HCT116 (cell line): Measurements from ENCODE around the gene AGAP1. TPM values are rescaled to one million over a fixed set of nuclear protein-coding genes. Genes with fewer than 3 reads are reported as not detected.

Experiments used
- ATAC-seq: fragments of 200-7000 bp; cut with Tn5 transposase; 2 replicates; pipeline ENCODE4 v1.9.1; 2020; ENCODE audit warnings: mild to moderate bottlenecking, moderate library complexity
- BruUV-seq: library from RNA; stranded (reverse); fragments of 400-500 nt; replicated peaks from 2 replicates; lab custom pipeline; 2021; lab: Mats Ljungman, UMichigan
- CTCF ChIA-PET: fragments of 300-600 bp; sonication (Branson Sonifier 250); formaldehyde crosslinking; loops from one replicate; lab custom pipeline; 2021; ENCODE audit warnings: antibody characterized with exemption; lab: Charles Lee
- POLR2A ChIA-PET: fragments of 300-600, 350-600 bp; sonication (Branson Sonifier 250); formaldehyde crosslinking; loops from one replicate; lab custom pipeline; 2021; ENCODE audit warnings: antibody characterized with exemption; lab: Charles Lee
- RAD21 ChIA-PET, 2 experiments: fragments of 300-600 bp; sonication (Branson Sonifier 250); formaldehyde crosslinking; loops; one replicate each; lab custom pipeline; 2023; ENCODE audit warnings: low total read pairs in 2 of 2; ENCODE audit not compliant: uncharacterized antibody in 2 of 2, unreplicated experiment in 2 of 2, low non-redundant PET in 1 of 2; lab: Charles Lee
- DNase-seq: peaks from one replicate; pipeline ENCODE4 v3.0.0-alpha.2; 2010; ENCODE audit warnings: low read depth, low spot score
- H2AFZ ChIP-seq: fragments of 200-600 bp; shearing (Covaris generic), sonication (generic); 2 replicates; pipeline ENCODE4 v1.6.1; 2017; ENCODE audit warnings: low read depth, mixed run types, mixed read lengths, antibody characterized with exemption, low read length; ENCODE audit not compliant: poor library complexity, severe bottlenecking
- H3K27ac ChIP-seq: 2 replicates; pipeline ENCODE4 v1.5.1; 2012; ENCODE audit warnings: low read depth, low read length
- H3K27me3 ChIP-seq: fragments of 200-600 bp; sonication (generic); 2 replicates; pipeline ENCODE4 v1.6.1; 2016; ENCODE audit warnings: mixed run types, low read length, mixed read lengths; ENCODE audit not compliant: insufficient read depth
- H3K36me3 ChIP-seq, 2 experiments: fragments of 200-500 bp in 1 of 2; fragments of 200-600 bp in 1 of 2; sonication (Bioruptor generic) in 1 of 2; sonication (generic) in 1 of 2; 2 replicates each; pipeline versions ENCODE4 v1.5.1 to v1.6.1; 2014 to 2016; ENCODE audit warnings: low read length in 2 of 2, inconsistent platforms in 1 of 2, mixed read lengths in 1 of 2, mixed run types in 1 of 2; ENCODE audit not compliant: insufficient read depth in 2 of 2, control insufficient read depth in 1 of 2
- H3K4me1 ChIP-seq, 2 experiments: fragments of 200-600 bp in 1 of 2; sonication (generic) in 1 of 2; 2 replicates each; pipeline versions ENCODE4 v1.5.1 to v1.6.1; 2012 to 2017; ENCODE audit warnings: low read length in 2 of 2, inconsistent platforms in 1 of 2, mild to moderate bottlenecking in 1 of 2, mixed read lengths in 1 of 2, mixed run types in 1 of 2, moderate library complexity in 1 of 2; ENCODE audit not compliant: insufficient read depth in 2 of 2, control insufficient read depth in 1 of 2
- H3K4me2 ChIP-seq: fragments of 200-600 bp; sonication (generic); 2 replicates; pipeline ENCODE4 v1.6.1; 2017; ENCODE audit warnings: mixed run types, low read length, mixed read lengths
- H3K4me3 ChIP-seq, 2 experiments: fragments of 200-600 bp in 1 of 2; sonication (generic) in 1 of 2; replicated peaks in 1 of 2; 2 replicates each; pipeline ENCODE4 v1.5.1; 2011 to 2016; ENCODE audit warnings: low read length in 2 of 2, control low read depth in 1 of 2, low read depth in 1 of 2, mild to moderate bottlenecking in 1 of 2, mixed read lengths in 1 of 2, mixed run types in 1 of 2
- H3K79me2 ChIP-seq: fragments of 200-600 bp; sonication (generic); 2 replicates; pipeline ENCODE4 v1.6.1; 2017; ENCODE audit warnings: mild to moderate bottlenecking, mixed run types, low read length, moderate library complexity, mixed read lengths; ENCODE audit not compliant: insufficient read depth
- H3K9ac ChIP-seq: fragments of 200-600 bp; sonication (generic); 2 replicates; pipeline ENCODE4 v1.6.1; 2016; ENCODE audit warnings: low read length, mixed read lengths
- H3K9me2 ChIP-seq: fragments of 200-600 bp; sonication (generic), shearing (Covaris generic); 2 replicates; pipeline ENCODE4 v1.6.1; 2017; ENCODE audit warnings: mixed run types, mild to moderate bottlenecking, moderate library complexity; ENCODE audit not compliant: insufficient read depth
- H3K9me3 ChIP-seq, 2 experiments: fragments of 200-500 bp in 1 of 2; fragments of 200-600 bp in 1 of 2; sonication (Bioruptor generic) in 1 of 2; sonication (generic) in 1 of 2; 2 replicates each; pipeline ENCODE4 v1.6.1; 2014 to 2017; ENCODE audit warnings: low read length in 2 of 2, mixed read lengths in 2 of 2, inconsistent platforms in 1 of 2, low read depth in 1 of 2, mild to moderate bottlenecking in 1 of 2, mixed run types in 1 of 2, moderate library complexity in 1 of 2; ENCODE audit not compliant: control insufficient read depth in 1 of 2, insufficient read depth in 1 of 2
- H4K20me1 ChIP-seq: fragments of 200-600 bp; sonication (generic), shearing (Covaris generic); 2 replicates; pipeline ENCODE4 v1.6.1; 2017; ENCODE audit warnings: mixed run types, mild to moderate bottlenecking, moderate library complexity; ENCODE audit not compliant: insufficient read depth
- ELF1 ChIP-seq: IDR thresholded peaks from 2 replicates; pipeline ENCODE4 v1.6.1; 2012; ENCODE audit warnings: low read depth, borderline replicate concordance
- EZH2phosphoT487 ChIP-seq: fragments of 200-600 bp; IDR thresholded peaks from 2 replicates; pipeline ENCODE4 v1.6.1; 2018; ENCODE audit warnings: antibody characterized with exemption, borderline replicate concordance
- MAX ChIP-seq: IDR thresholded peaks from 2 replicates; pipeline ENCODE4 v1.6.1; 2012
- RAD21 ChIP-seq: IDR thresholded peaks from 2 replicates; pipeline ENCODE4 v1.6.1; 2012; ENCODE audit warnings: low read depth, mild to moderate bottlenecking
- REST ChIP-seq: IDR thresholded peaks from 2 replicates; pipeline ENCODE4 v1.6.1; 2012; ENCODE audit warnings: low read depth
- SIN3A ChIP-seq: IDR thresholded peaks from 2 replicates; pipeline ENCODE4 v1.6.1; 2012; ENCODE audit warnings: low read depth
- SP1 ChIP-seq: IDR thresholded peaks from 2 replicates; pipeline ENCODE4 v1.6.1; 2012; ENCODE audit warnings: low read depth
- SRF ChIP-seq: IDR thresholded peaks from 2 replicates; pipeline ENCODE4 v1.6.1; 2012; ENCODE audit warnings: low read depth
- TCF7L2 ChIP-seq: IDR thresholded peaks from 2 replicates; pipeline ENCODE4 v1.7.0; 2011; ENCODE audit warnings: borderline replicate concordance, inconsistent platforms; ENCODE audit not compliant: insufficient read depth, insufficient read length; ENCODE audit errors: extremely low read depth
- YY1 ChIP-seq: IDR thresholded peaks from 2 replicates; pipeline ENCODE4 v1.6.1; 2011; ENCODE audit warnings: low read length, low read depth, moderate library complexity, mild to moderate bottlenecking; ENCODE audit not compliant: insufficient replicate concordance; ENCODE audit errors: extremely low read depth
- ZFX ChIP-seq: fragments of 450-650 bp; IDR thresholded peaks from 2 replicates; pipeline ENCODE4 v1.6.1; 2017
- ZNF274 ChIP-seq: fragments of 200-500 bp; sonication (Bioruptor generic); IDR thresholded peaks from 2 replicates; pipeline ENCODE4 v1.6.1; 2014; ENCODE audit warnings: mild to moderate bottlenecking, low read depth, low read length, inconsistent platforms
- intact Hi-C: fragments of 100-400 bp; cut with micrococcal nuclease; formaldehyde crosslinking; loops from 2 replicates; pipeline ENCODE4 v1.10.0; 2022
- total RNA-seq: library from RNA; stranded (reverse); gene quantifications from one replicate; pipeline ENCODE4 v1.2.1, GENCODE V29; 2021; ENCODE audit not compliant: unreplicated experiment

AGAP1 gene
- total RNA-seq, 1 experiment from 2014 or later: 43.8 TPM

GRCh38 chr2:235989591-235989990 lies 495.7 kb downstream of the AGAP1 start:
- H2AFZ ChIP-seq: no peak overlapping the region
- no peaks in the 10 kb centered on the region for H3K9me3 ChIP-seq
- no peak overlapping the region for H3K9ac ChIP-seq
- H3K79me2 ChIP-seq: peaks cover 6% of the 10 kb centered on the region
- H3K4me3 ChIP-seq: no peak overlapping the region
- DNase-seq (no peak), ATAC-seq (no peak)
- CTCF ChIA-PET: no interaction called here
- TF ChIP-seq REST: no peak
- no peak for TF ChIP-seq SIN3A
- no peak for TF ChIP-seq ELF1
- no peak for TF ChIP-seq EZH2phosphoT487
- TF ChIP-seq SP1: no peak
- TF ChIP-seq ZFX: no peak
- no peak for TF ChIP-seq YY1
- TF ChIP-seq TCF7L2: no peak
- TF ChIP-seq RAD21: no peak
- no peak for TF ChIP-seq MAX
- no peak for TF ChIP-seq SRF
- no peak for TF ChIP-seq ZNF274
- H3K36me3 ChIP-seq: no peaks in the 10 kb centered on the region
- H3K9me2 ChIP-seq: no peaks in the 10 kb centered on the region
- H4K20me1 ChIP-seq: no peaks in the 10 kb centered on the region
- POLR2A ChIA-PET: no interaction called here
- H3K27ac ChIP-seq: no peak overlapping the region
- no peak overlapping the region for H3K4me2 ChIP-seq
- RAD21 ChIA-PET: no interaction called here
- H3K27me3 ChIP-seq: no peaks in the 10 kb centered on the region
- BruUV-seq: no TSS peak
- no peaks in the 10 kb centered on the region for H3K4me1 ChIP-seq
- intact Hi-C loops: no loop called here
